ENCODE data around the gene HYAL2.

DNA sequence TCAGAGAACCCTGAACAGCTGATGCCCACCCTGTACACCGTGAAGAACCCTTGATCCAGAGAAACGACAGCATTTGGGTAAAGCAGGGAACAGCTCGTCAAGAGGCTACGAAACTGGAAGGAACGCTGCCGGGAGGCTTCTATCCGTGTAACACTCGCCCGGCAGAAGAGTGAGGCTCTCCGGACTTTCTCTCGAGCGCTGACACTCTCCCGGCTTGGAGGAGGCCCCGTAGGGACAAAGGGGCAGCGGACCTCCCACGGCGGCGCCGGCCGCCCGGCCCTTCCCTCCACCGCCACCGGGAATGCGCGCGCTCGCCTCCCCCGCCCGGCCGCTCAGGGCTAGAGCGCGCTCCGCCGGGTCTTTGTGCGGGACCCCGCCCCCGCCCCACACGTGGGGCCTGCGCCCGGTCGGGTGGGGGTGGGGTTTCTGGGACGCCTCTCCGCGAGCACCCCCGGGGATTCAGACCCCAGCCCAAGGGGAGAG, 1.7 kb downstream of the HYAL2 start:
- no peak for TF ChIP-seq CTCF (IDR thresholded peaks at IDR 0.05; ENCODE audit: borderline replicate concordance, extremely low read depth, low read length, poor library complexity, severe bottlenecking)
- no peak for TF ChIP-seq EZH2 (IDR thresholded peaks at IDR 0.05; ENCODE audit: borderline replicate concordance, low read depth, low read length, severe bottlenecking)
